Measurements from ENCODE around the gene KATNAL2.

- TF ChIP-seq EZH2phosphoT487 (IDR thresholded peaks at IDR 0.05; ENCODE audit: insufficient read depth, low read depth) (no peak), EZH2 (IDR thresholded peaks at IDR 0.05; ENCODE audit: insufficient read depth, poor library complexity, severe bottlenecking) (no peak)
These were observed 163.5 kb downstream of the KATNAL2 start for GRCh38 chr18:47080872-47081271.

Data from GM23248 (cell line).